Skeletal muscle satellite cell (primary cell): ENCODE results near the gene SARDH.
"Not testable (repeated sequence)": the region's sequence is repeated elsewhere in the genome, so short reads cannot be mapped to it uniquely, and the experiment has no call there.

ENCODE experiments used
- H3K27me3 ChIP-seq: 2 replicates; pipeline ENCODE4 v1.7.0; 2013; ENCODE audit warnings: low read length; ENCODE audit not compliant: control insufficient read depth, insufficient read depth
- H3K36me3 ChIP-seq: 2 replicates; pipeline ENCODE4 v1.7.0; 2013; ENCODE audit warnings: mild to moderate bottlenecking, control low read depth, low read length; ENCODE audit not compliant: insufficient read depth
- H3K4me1 ChIP-seq: 2 replicates; pipeline ENCODE4 v1.7.0; 2013; ENCODE audit warnings: low read length; ENCODE audit not compliant: control insufficient read depth, insufficient read depth
- H3K4me2 ChIP-seq: 2 replicates; pipeline ENCODE4 v1.7.0; 2013; ENCODE audit warnings: mild to moderate bottlenecking, low read length
- H3K4me3 ChIP-seq: 2 replicates; pipeline ENCODE4 v1.7.0; 2013; ENCODE audit warnings: low read length
- H3K9ac ChIP-seq: 2 replicates; pipeline ENCODE4 v1.7.0; 2013; ENCODE audit warnings: mild to moderate bottlenecking, low read depth, low read length, moderate library complexity
- H3K9me3 ChIP-seq: replicated peaks from 2 replicates; pipeline ENCODE4 v1.7.0; 2013; ENCODE audit warnings: mild to moderate bottlenecking, control low read depth, low read length

Gene SARDH

DNA sequence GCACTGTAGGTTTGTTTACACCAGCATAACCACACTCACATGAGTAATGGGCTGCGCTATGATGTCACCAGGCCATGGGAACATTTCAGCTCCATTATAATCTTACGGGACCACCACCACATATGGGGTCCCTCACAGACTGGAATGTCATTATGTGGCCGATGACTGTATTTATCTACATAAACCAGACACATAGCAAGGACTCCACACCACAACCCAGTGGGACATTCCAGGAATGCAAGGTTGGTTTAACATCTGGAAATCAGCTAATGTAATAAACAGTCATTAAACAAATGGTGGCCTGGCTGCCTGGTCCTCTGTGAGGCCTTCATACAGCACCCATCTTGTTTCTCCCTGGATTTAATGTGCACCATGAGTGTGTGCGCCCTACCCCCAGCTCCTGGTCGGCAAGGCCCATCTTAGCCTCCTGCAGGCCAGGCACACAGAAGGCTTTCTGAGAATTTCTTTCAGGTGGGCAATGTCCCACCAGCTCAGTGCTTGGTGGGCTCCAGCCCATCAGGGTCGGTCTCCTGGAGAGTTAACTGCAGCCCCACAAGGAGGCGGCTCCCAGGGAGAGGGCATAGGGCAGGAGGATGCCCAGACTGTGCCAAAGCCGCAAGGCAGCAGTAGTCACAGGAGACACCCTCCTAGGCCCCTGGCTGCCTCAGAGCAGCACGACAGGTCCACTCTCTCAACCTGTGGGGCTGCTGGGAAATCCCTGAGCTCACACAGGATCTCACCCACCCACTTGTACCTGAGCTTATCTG lies 35.9 kb upstream of the SARDH start:
- no peaks in the 10 kb centered on the region for H3K4me1 ChIP-seq
- H3K9ac ChIP-seq, result no peak overlapping the region
- H3K36me3 ChIP-seq, result peaks cover 62% of the 10 kb centered on the region
- H3K9me3 ChIP-seq, result no peaks in the 10 kb centered on the region
- H3K4me3 ChIP-seq, result no peak overlapping the region
- no peak overlapping the region for H3K4me2 ChIP-seq
- H3K27me3 ChIP-seq, result no peaks in the 10 kb centered on the region

- H3K9ac ChIP-seq, result no peak overlapping the region
- H3K4me1 ChIP-seq, result no peaks in the 10 kb centered on the region
- H3K4me3 ChIP-seq, result no peak overlapping the region
- H3K4me2 ChIP-seq, result no peak overlapping the region
- H3K27me3 ChIP-seq, result no peaks in the 10 kb centered on the region
- peaks cover 3% of the 10 kb centered on the region for H3K9me3 ChIP-seq
- H3K36me3 ChIP-seq, result peaks cover 66% of the 10 kb centered on the region
Measured at GRCh38 chr9:133772581-133772980, 34.4 kb upstream of the SARDH start.

DNA sequence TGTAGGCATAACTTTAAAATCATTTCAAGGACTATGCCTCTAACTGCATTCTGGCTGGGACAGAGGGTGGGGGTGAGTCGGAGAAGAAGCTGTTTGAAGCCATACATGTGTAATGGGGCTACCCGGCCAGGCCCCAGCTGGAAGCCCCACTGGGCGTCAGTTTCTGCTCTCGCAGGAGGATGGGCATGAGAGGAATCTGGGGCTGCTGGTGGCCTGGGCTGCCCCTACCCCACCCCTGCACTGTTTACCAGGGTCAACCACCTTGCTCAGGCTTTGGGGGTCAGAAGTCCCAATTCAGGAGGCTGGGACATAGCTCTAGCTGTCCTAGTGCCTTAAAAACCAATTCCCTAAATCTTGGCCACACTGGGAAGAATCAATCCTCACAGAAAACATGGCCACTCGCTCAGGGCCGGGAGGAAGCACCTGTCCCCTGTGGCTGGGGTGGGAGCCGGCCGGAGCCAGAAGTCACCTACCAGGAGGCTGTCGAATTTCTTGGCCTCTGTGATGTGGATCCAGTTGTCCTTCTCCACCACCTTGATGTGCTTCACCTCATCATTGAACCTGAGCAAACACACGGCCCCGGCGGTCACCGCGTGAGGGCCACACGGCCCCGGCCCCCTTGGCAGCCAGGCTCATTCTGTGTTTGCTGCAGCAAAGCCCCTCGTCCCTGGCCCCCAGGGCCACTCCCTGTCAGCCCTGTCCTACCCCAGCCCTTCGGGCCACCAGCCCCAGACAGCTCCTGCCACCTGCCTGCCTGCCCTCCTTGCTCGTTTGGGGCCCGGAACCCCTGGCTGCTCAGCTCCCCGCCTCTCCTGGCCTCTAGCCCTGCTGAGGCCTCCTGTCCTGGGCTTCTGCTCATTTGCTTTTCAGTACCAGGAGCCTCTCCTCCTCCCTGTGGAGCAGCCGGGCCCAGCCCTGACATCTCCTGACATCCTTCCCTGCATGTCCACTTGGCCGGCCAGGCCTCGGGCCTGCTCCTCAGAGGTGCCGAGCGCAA lies 33.6 kb upstream of the SARDH start:
- H3K27me3 ChIP-seq, result no peaks in the 10 kb centered on the region
- H3K4me2 ChIP-seq, result no peak overlapping the region
- H3K36me3 ChIP-seq, result peaks cover 64% of the 10 kb centered on the region
- H3K9me3 ChIP-seq, result peaks cover 10% of the 10 kb centered on the region
- H3K4me3 ChIP-seq, result no peak overlapping the region
- H3K9ac ChIP-seq, result no peak overlapping the region
- no peaks in the 10 kb centered on the region for H3K4me1 ChIP-seq

GRCh38 chr9:133770076-133770777 lies 32.1 kb upstream of the SARDH start:
- H3K9me3 ChIP-seq, result peaks cover 10% of the 10 kb centered on the region
- no peak overlapping the region for H3K4me2 ChIP-seq
- H3K4me3 ChIP-seq, result no peak overlapping the region
- peaks cover 60% of the 10 kb centered on the region for H3K36me3 ChIP-seq
- no peaks in the 10 kb centered on the region for H3K4me1 ChIP-seq
- H3K9ac ChIP-seq, result no peak overlapping the region
- no peaks in the 10 kb centered on the region for H3K27me3 ChIP-seq

GRCh38 chr9:133769511-133770075 lies 31.4 kb upstream of the SARDH start:
- Histone ChIP-seq H3K36me3 (peaks cover 53% of the 10 kb centered on the region), H3K9ac (no peak overlapping the region), H3K4me1 (no peaks in the 10 kb centered on the region), H3K4me2 (no peak overlapping the region), H3K9me3 (peaks cover 10% of the 10 kb centered on the region), H3K27me3 (no peaks in the 10 kb centered on the region), H3K4me3 (no peak overlapping the region)

GRCh38 chr9:133768859-133769510 lies 30.8 kb upstream of the SARDH start:
- peaks cover 50% of the 10 kb centered on the region for H3K36me3 ChIP-seq
- peaks cover under 1% of the 10 kb centered on the region for H3K4me1 ChIP-seq
- no peak overlapping the region for H3K9ac ChIP-seq
- H3K27me3 ChIP-seq, result no peaks in the 10 kb centered on the region
- H3K4me2 ChIP-seq, result no peak overlapping the region
- H3K4me3 ChIP-seq, result no peak overlapping the region
- H3K9me3 ChIP-seq, result peaks cover 10% of the 10 kb centered on the region

- Histone ChIP-seq H3K4me3 (no peak overlapping the region), H3K27me3 (no peaks in the 10 kb centered on the region), H3K9ac (no peak overlapping the region), H3K9me3 (peaks cover 10% of the 10 kb centered on the region), H3K36me3 (peaks cover 51% of the 10 kb centered on the region), H3K4me1 (peaks cover 2% of the 10 kb centered on the region), H3K4me2 (no peak overlapping the region)
Measured at GRCh38 chr9:133768371-133768858, 30.3 kb upstream of the SARDH start.

DNA sequence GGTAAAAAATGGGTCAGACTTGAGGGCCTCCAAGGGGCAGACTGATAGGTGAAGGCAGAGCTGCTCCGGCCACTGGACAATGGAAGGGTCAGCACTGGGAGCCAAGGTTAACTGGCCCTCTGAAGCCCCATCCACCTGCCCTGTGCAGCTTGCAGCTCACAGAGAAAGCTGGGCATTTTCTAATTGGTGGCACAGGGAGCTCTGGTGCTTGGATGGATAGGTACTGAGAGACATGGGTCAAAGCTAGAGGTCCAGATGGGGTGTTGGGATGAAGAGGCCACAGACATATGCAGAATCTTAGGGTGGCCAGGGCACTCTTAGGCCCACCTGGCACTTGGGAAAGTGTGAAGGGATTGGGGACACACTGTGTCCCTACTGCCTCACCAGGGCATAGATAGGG lies 29.5 kb upstream of the SARDH start:
- H3K36me3 ChIP-seq, result peaks cover 52% of the 10 kb centered on the region
- peaks cover 10% of the 10 kb centered on the region for H3K9me3 ChIP-seq
- H3K4me3 ChIP-seq, result no peak overlapping the region
- no peaks in the 10 kb centered on the region for H3K27me3 ChIP-seq
- peaks cover 2% of the 10 kb centered on the region for H3K4me1 ChIP-seq
- no peak overlapping the region for H3K4me2 ChIP-seq
- H3K9ac ChIP-seq, result no peak overlapping the region

DNA sequence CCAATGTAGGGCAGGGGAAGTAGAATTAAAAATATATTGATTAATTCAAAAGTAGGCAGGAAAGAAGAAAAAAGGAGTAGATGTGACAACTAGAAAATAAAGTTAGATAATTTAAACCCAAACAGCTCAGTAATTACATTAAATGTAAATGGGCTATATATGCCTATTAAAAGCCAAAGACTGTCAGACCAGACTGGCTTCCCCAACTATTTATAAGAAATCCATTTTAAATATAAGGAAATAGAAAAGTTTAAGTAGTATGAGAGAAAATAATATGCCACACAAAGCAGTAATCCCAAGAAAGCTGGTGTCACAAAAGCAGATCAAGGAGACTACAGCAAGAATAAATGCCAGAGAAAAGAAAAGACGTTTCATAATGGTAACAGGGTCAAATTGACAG lies 28.9 kb upstream of the SARDH start:
- Histone ChIP-seq H3K27me3 (no peaks in the 10 kb centered on the region), H3K4me1 (peaks cover 2% of the 10 kb centered on the region), H3K9ac (no peak overlapping the region), H3K36me3 (peaks cover 52% of the 10 kb centered on the region), H3K4me2 (no peak overlapping the region), H3K9me3 (peaks cover 10% of the 10 kb centered on the region), H3K4me3 (no peak overlapping the region)

DNA sequence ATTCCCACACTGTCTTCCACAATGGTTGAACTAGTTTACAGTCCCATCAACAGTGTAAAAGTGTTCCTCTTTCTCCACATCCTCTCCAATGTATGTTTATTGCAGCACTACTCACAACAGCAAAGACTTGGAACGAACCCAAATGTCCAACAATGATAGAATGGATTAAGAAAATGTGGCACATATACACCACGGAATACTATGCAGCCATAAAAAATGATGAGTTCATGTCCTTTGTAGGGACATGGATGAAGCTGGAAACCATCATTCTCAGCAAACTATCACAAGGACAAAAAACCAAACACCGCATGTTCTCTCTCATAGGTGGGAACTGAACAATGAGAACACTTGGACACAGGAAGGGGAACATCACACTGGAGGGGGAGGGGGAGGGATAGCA lies 28.1 kb upstream of the SARDH start:
- H3K4me1 ChIP-seq, H3K4me2 ChIP-seq, H3K9ac ChIP-seq, H3K9me3 ChIP-seq, H3K4me3 ChIP-seq, H3K27me3 ChIP-seq: not testable (repeated sequence)
- H3K36me3 ChIP-seq, result peaks cover 47% of the 10 kb centered on the region
